Fibroblast of pulmonary artery (primary cell): ENCODE measurements around the gene ATF7.
"Not testable (repeated sequence)": the region's sequence is repeated elsewhere in the genome, so short reads cannot be mapped to it uniquely, and the experiment has no call there.

ENCODE experiments used
- DNase-seq: peaks from one replicate; pipeline ENCODE4 v3.0.0-alpha.2; 2010; ENCODE audit warnings: low read depth
- H3K4me3 ChIP-seq: replicated peaks from 2 replicates; pipeline ENCODE4 v1.5.1; 2011; ENCODE audit warnings: low read depth, mild to moderate bottlenecking, control low read depth, low read length, moderate library complexity
- TF ChIP-seq, protein P1 (sequence below): IDR thresholded peaks from 2 replicates; pipeline ENCODE4 v1.5.1; 2011; ENCODE audit warnings: mild to moderate bottlenecking, control low read depth, low read length, inconsistent platforms; ENCODE audit errors: missing control alignments

Gene ATF7

DNA sequence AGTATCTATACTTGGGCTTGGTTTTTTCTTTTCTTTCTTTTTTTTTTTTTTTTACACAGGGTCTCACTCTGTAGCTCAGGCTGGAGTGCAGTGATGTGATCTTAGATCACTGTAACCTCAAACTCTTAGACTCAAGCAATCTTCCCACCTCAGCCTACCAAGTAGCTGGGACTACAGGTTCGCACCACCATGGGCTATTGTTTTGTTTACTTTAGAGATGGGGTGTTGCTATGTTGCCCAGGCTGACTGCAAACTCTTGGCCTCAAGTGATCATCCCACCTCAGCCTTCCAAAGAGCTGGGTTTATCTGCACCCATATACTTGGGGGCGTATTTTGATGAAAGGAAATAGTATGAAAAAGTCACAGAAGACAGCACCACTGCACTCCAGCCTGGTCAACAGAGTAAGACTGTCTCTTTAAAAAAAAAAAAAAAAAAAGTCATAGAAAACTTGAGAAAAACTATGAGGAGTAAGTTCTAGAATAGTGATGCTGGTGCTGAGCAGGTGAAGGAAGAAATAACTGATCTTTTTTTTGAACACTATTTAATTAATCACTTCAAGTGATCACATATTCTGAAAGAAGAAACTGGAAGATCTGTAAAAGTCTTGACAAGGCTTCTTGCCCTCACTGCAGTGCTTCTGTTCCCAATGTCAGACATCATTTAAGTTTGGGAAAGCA, 65.1 kb downstream of the ATF7 start:
- no peak overlapping the region for H3K4me3 ChIP-seq
- TF ChIP-seq, protein P1, sequence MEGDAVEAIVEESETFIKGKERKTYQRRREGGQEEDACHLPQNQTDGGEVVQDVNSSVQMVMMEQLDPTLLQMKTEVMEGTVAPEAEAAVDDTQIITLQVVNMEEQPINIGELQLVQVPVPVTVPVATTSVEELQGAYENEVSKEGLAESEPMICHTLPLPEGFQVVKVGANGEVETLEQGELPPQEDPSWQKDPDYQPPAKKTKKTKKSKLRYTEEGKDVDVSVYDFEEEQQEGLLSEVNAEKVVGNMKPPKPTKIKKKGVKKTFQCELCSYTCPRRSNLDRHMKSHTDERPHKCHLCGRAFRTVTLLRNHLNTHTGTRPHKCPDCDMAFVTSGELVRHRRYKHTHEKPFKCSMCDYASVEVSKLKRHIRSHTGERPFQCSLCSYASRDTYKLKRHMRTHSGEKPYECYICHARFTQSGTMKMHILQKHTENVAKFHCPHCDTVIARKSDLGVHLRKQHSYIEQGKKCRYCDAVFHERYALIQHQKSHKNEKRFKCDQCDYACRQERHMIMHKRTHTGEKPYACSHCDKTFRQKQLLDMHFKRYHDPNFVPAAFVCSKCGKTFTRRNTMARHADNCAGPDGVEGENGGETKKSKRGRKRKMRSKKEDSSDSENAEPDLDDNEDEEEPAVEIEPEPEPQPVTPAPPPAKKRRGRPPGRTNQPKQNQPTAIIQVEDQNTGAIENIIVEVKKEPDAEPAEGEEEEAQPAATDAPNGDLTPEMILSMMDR = no peak
- no peak for DNase-seq

DNA sequence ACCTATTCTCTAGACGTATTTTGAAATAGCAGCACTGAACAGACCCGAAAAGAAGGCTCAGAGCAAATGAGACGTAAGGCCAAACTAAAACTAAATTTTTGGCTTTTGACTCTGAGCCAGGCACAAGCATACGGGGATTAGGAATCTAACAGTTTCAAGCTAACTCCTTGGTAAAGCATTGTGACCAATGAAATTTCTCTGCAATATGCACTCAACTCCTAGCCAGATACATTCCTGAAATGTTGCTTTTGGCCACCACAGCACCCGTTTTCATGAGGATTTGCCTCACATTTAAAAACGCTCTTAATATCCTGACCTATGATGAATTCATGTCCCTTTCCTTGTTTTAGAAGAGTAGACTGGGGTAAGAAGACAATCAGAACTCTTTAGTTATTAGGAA, 65.8 kb downstream of the ATF7 start:
- peak; percentile 89 for DNase-seq
- H3K4me3 ChIP-seq = no peak overlapping the region
- TF ChIP-seq, protein P1 = no peak

DNA sequence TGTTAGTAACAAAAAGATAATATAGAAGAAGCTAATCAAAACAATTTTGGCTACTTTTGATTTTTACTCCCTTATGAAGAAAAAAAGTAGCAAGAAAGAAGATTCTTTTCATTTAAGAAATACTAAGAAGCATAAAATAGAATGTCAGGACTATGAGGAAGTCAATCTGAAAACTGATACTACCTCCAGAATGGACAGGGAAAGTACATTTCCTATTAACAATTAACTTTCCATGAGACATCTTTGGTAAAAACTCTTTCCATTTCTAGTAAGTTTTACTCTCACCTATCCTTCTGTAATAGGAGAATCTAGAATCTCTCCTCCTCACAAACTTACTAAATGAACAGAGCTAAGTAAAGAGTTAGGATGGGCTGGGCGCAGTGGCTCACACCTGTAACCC, 67.6 kb downstream of the ATF7 start:
- H3K4me3 ChIP-seq = no peak overlapping the region
- TF ChIP-seq, protein P1 = no peak
- DNase-seq = no peak

DNA sequence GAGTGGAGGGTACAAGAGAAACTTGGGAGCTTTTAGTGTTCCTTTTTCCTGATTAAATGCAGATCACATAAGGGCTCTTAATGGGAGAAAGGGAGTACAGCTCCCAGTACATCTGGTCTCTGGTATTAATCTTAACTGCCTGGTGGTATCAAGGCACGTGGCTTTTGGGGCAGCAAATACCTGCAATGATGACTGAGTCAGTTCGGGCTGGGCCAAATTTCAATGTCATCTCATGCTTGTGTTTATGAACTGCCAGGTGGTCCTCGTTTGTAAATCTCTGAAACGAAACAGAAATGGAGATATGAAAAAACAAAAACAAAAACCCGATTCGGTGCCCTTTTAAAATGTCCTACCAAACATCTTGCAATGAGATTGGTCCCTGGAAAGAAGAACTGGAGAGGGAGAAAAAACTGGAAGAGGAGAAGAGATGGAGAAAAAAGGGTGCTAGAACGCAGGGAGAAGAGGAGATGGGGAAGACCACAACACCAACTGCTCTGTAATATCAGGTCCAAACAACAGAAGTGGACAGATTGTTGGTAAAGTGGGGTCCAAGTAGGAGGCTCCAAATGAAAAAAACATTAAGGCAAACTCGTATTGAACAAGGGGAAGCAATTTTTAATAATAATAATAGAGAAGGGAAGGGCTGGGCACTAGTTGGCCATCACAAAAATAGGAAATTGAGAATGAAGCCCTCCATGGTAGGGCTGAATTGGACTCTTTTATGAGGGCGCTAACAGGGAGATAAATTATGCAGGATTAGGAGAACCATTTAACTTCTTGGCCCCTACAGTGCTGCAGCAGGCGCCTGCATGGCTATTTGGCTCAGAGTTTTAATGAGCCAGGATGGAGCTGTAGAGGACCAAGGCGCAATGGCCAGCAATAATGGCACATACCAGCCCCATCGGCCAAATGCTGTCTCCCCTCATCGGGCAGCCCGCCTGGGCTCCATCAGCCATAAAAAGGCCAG, 73.5 kb downstream of the ATF7 start:
- no peak overlapping the region for H3K4me3 ChIP-seq
- TF ChIP-seq, protein P1 = no peak
- no peak for DNase-seq

DNA sequence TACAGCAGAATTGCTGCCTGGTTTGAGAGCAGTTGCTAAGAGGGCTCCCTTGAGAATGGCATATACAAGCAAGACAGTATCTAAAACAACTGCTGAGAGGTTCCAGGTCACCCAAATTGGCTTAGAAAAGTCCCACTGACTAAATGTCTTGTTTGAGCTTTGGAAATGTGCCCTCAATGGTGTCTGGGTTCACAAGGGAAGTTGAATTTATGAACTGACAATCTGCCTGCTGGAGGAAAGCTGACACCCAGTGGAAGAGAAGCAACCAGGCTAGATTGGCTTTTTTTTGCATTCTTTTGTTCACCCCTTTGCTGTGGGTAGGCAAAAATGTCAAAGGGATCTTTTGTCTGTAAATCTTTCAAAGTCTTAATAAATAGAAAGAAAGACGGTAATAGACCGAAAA, 74.3 kb downstream of the ATF7 start:
- no peak overlapping the region for H3K4me3 ChIP-seq
- no peak for DNase-seq
- TF ChIP-seq, protein P1 = no peak

DNA sequence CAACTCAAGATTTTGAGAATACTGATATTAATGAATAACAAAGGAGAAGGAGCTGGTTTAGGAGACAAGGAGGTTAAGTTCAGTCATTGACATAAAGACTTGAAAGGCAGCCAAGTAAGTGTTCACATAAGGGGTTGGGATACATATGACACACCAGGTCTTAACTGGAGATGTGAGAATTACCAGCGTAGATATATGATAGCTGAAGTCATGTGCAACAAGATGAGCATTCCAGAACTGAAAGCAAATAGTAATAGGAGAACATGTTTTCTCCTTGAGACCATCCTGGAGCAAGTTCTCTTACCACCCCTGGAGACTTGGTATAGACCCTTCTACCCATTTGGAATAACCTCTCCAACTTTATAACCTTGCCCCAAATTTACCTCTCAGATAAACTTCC, 75.6 kb downstream of the ATF7 start:
- no peak overlapping the region for H3K4me3 ChIP-seq
- peak; percentile 49 for DNase-seq
- TF ChIP-seq, protein P1 = no peak

DNA sequence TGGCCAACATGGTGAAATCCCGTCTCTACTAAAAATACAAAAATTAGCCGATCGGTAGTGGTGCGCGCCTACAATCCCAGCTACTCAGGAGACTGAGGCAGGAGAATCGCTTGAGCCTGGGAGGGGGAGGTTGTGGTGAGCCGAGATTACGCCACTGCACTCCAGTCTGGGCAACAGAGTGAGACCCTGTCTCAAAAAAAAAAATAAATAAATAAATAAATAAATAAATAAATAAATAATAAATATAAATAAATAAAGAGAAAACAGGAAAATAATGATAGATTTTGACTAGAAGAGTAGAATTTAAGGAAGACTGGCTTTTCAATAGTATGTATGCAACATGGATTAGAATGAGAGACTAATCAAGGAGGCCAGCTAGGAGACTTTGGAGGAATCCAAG, 76.1 kb downstream of the ATF7 start:
- DNase-seq, H3K4me3 ChIP-seq: not testable (repeated sequence)

DNA sequence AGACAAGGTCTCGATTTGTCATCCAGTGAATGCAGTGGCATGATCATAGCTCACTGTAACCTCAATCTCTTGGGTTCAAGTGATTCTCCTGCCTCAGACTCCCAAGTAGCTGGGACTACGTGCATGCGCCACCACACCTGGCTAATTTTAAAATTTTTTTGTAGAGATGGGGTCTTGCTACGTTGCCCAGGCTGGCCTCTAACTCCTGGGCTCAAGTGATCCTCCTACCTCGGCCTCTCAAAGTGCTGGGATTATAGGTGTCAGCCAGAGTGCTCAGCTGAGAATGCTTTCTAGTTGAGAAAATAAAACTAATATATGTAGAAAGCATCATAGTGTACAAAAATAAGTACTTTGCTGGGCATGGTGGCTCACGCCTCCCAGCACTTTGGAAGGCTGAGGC, 77.8 kb downstream of the ATF7 start:
- DNase-seq = not testable (repeated sequence)

More for the DNA sequence above, 77.8 kb downstream of the ATF7 start:
- H3K4me3 ChIP-seq = not testable (repeated sequence)
